ENCODE results near the gene GET4.

- no peak for TF ChIP-seq CTCF (IDR thresholded peaks at IDR 0.05 in 4 of 5, conservative IDR thresholded peaks at IDR 0.05 in 1 of 5)
- TF ChIP-seq POLR2A (IDR thresholded peaks at IDR 0.05) = no peak
These were observed 14.2 kb upstream of the GET4 start for GRCh38 chr7:862157-862556.
